HG02938 (cell line): ENCODE measurements around the gene INTS11.

Experiments
- ATAC-seq: cut with Tn5 transposase; IDR thresholded peaks from one replicate; pipeline ENCODE4 v1.9.1; 2021; ENCODE audit warnings: mild to moderate bottlenecking, moderate library complexity; ENCODE audit not compliant: unreplicated experiment

Gene INTS11

GRCh38 chr1:1272341-1273208 is 51.9 kb downstream of the INTS11 start:
- no peak for ATAC-seq

GRCh38 chr1:1270813-1271212 is 53.6 kb downstream of the INTS11 start:
- no peak for ATAC-seq

- ATAC-seq: no peak
Observed at GRCh38 chr1:1268284-1268682, 56.2 kb downstream of the INTS11 start.

- no peak for ATAC-seq
Observed at GRCh38 chr1:1267488-1268283, 56.8 kb downstream of the INTS11 start.

- ATAC-seq: no peak
Observed at GRCh38 chr1:1264868-1265272, 59.6 kb downstream of the INTS11 start.

GRCh38 chr1:1264026-1264425 is 60.4 kb downstream of the INTS11 start:
- ATAC-seq: no peak

- no peak for ATAC-seq
Observed at GRCh38 chr1:1262758-1263157, 61.7 kb downstream of the INTS11 start.

- ATAC-seq: no peak
Observed at GRCh38 chr1:1262071-1262470, 62.4 kb downstream of the INTS11 start.
